ENCODE results near the gene MPRIP.

DNA sequence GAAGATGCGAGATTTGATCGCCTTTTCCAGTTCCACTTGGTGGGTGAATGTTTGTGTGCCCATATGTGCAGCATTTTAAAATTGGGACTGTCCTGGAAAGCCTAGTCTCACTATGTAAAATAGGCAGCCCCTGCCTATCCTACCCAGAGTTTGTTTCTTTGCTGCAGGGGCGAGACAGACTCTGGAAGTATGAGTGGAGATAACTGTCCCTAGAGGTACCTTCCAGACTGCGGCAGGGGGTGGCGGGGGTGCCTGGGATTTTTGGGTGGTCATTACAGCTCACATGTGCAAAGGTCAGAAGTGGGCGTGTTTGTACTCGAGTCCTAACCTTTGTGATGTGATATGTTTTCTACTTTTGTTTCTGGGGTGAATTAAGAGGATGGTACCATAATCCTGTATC lies 36.6 kb downstream of the MPRIP start:
- TF ChIP-seq CTCF (IDR thresholded peaks at IDR 0.05) (no peak), POLR2AphosphoS5 (IDR thresholded peaks at IDR 0.05) (no peak), POLR2A (IDR thresholded peaks at IDR 0.05) (no peak)
